CD4-positive, alpha-beta T cell treated with Interleukin-1 beta for 1 hour (primary cell): Measurements from ENCODE around the gene CA10.
A peak's percentile ranks its signal among the peaks of the same experiment; 100 is the strongest.

ENCODE experiments used
- DNase-seq, 2 donors: peaks; one replicate each; pipeline ENCODE4 v3.0.0-alpha.2; 2020 to 2022

Gene CA10

GRCh38 chr17:52145476-52145875 lies 13.0 kb downstream of the CA10 start:
- DNase-seq, result no peak

- DNase-seq, result no peak
Observed at GRCh38 chr17:52143542-52143941, 15.0 kb downstream of the CA10 start.

GRCh38 chr17:52140601-52141000 lies 17.9 kb downstream of the CA10 start:
- no peak for DNase-seq

- DNase-seq, result no peak
Observed at GRCh38 chr17:52138752-52139151, 19.8 kb downstream of the CA10 start.

- no peak for DNase-seq
Observed at GRCh38 chr17:52138350-52138749, 20.2 kb downstream of the CA10 start.

GRCh38 chr17:52136166-52136565 lies 22.3 kb downstream of the CA10 start:
- no peak for DNase-seq

GRCh38 chr17:52134641-52135040 lies 23.9 kb downstream of the CA10 start:
- no peak for DNase-seq

- no peak for DNase-seq
Observed at GRCh38 chr17:52128721-52129120, 29.8 kb downstream of the CA10 start.

- no peak for DNase-seq
Observed at GRCh38 chr17:52124993-52125392, 33.5 kb downstream of the CA10 start.

GRCh38 chr17:52124561-52124960 lies 34.0 kb downstream of the CA10 start:
- no peak for DNase-seq

- DNase-seq, result no peak
Observed at GRCh38 chr17:52120465-52120864, 38.0 kb downstream of the CA10 start.

- no peak for DNase-seq
Observed at GRCh38 chr17:52110923-52111581, 47.5 kb downstream of the CA10 start.

GRCh38 chr17:52106638-52107261 lies 51.8 kb downstream of the CA10 start:
- DNase-seq, result peak in 1 of 2 donors; percentile 16

- no peak for DNase-seq
Observed at GRCh38 chr17:52106072-52106471, 52.4 kb downstream of the CA10 start.

GRCh38 chr17:52105591-52105990 lies 52.9 kb downstream of the CA10 start:
- no peak for DNase-seq

- no peak for DNase-seq
Observed at GRCh38 chr17:52096056-52096455, 62.5 kb downstream of the CA10 start.

- no peak for DNase-seq
Observed at GRCh38 chr17:52084176-52084575, 74.3 kb downstream of the CA10 start.

- no peak for DNase-seq
Observed at GRCh38 chr17:52079496-52079895, 79.0 kb downstream of the CA10 start.

GRCh38 chr17:52071712-52072111 lies 86.8 kb downstream of the CA10 start:
- no peak for DNase-seq

- no peak for DNase-seq
Observed at GRCh38 chr17:52064791-52065211, 93.7 kb downstream of the CA10 start.

GRCh38 chr17:52049496-52049895 lies 109.0 kb downstream of the CA10 start:
- DNase-seq, result no peak

- no peak for DNase-seq
Observed at GRCh38 chr17:52049051-52049450, 109.5 kb downstream of the CA10 start.

- no peak for DNase-seq
Observed at GRCh38 chr17:52048137-52048898, 110.2 kb downstream of the CA10 start.

GRCh38 chr17:52047086-52047485 lies 111.4 kb downstream of the CA10 start:
- no peak for DNase-seq
